ENCODE data around the gene FAM200B.

FAM200B gene

DNA sequence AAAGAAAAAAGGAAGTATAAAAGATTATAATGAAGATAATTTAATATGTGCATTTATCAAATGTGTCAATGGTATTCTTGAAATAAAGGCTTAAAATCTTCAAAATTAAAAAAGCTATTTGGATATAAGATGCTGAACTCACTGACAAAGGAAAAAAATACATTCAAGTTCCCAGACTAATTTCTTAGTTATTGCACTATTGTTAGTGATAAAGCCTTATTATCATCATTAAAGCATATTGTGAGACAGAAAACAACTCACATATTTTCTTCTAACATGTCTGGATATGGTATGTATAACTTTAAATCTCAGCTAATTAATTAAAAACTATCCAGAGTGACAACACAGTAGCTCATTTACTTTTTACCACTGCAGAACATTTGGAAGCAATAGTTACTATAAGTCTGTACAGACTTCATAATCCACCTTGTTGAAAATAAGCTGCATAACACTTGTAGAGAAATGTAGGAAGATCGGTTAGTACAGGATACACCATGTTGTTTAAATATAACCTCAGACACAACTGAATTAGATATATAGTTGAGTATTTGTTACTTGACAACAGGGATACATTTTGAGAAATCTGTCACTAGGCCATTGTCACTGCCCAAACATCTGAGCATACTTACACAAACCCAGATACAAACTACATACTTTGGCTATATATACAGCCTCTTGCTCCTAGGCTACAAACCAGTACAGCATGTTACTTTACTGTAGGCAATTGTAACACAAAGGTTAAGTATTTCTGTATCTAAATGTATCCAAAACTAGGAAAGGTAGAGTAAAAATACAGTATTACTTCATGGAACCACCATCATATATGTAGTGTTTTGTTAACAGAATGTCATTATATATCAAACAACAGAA lies 12.8 kb upstream of the FAM200B start:
- Histone ChIP-seq H3K79me2 (ENCODE audit: insufficient read depth, low read length) (peaks cover 19% of the 10 kb centered on the region), H3K9me2 (replicated peaks; ENCODE audit: low read depth, low read length) (no peaks in the 10 kb centered on the region), H3K27me3 (ENCODE audit: insufficient read depth, low read length, poor library complexity, severe bottlenecking) (no peaks in the 10 kb centered on the region), H4K20me1 (ENCODE audit: insufficient read depth, low read length, poor library complexity, severe bottlenecking) (no peaks in the 10 kb centered on the region), H3F3A (ENCODE audit: low read depth) (peaks cover 23% of the 10 kb centered on the region), H3K9ac (ENCODE audit: low read depth, low read length, poor library complexity, severe bottlenecking) (peak overlapping the region; percentile 50), H2AFZ (ENCODE audit: low read length) (peak overlapping the region; percentile 53), H3K4me1 (ENCODE audit: insufficient read depth, low read length, poor library complexity, severe bottlenecking) (peaks cover 72% of the 10 kb centered on the region), H3K36me3 (ENCODE audit: insufficient read depth, low read length) (no peaks in the 10 kb centered on the region), H3K4me3 (ENCODE audit: low read length, poor library complexity, severe bottlenecking) (no peak overlapping the region), H3K9me3 (ENCODE audit: insufficient read depth, low read depth, low read length) (no peaks in the 10 kb centered on the region), H3K4me2 (ENCODE audit: low read depth, low read length, poor library complexity, severe bottlenecking) (peak overlapping the region; percentile 70)
- TF ChIP-seq EZH2phosphoT487 (IDR thresholded peaks at IDR 0.05; ENCODE audit: borderline replicate concordance), result no peak
- TF ChIP-seq, protein P1, sequence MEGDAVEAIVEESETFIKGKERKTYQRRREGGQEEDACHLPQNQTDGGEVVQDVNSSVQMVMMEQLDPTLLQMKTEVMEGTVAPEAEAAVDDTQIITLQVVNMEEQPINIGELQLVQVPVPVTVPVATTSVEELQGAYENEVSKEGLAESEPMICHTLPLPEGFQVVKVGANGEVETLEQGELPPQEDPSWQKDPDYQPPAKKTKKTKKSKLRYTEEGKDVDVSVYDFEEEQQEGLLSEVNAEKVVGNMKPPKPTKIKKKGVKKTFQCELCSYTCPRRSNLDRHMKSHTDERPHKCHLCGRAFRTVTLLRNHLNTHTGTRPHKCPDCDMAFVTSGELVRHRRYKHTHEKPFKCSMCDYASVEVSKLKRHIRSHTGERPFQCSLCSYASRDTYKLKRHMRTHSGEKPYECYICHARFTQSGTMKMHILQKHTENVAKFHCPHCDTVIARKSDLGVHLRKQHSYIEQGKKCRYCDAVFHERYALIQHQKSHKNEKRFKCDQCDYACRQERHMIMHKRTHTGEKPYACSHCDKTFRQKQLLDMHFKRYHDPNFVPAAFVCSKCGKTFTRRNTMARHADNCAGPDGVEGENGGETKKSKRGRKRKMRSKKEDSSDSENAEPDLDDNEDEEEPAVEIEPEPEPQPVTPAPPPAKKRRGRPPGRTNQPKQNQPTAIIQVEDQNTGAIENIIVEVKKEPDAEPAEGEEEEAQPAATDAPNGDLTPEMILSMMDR (conservative IDR thresholded peaks at IDR 0.05; ENCODE audit: low read length), result no peak

DNA sequence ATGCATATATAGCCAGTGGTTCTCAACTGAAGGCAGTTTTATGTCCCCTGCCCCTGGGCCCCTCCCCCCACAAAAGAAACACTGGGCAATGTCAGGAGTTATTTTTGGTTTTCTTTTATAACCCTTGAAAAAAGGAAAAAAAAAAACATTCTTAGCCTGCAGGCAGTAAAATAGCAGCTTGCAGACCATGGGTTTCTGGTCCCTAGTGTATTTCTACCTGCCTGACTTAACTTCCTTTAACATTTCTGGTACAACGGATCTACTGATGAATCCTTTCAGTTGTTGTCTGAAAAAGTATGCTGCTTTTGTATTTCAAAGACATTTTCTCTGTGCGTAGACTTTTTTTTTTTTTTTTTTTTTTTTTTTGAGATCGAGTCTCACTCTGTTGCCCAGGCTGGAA lies 11.1 kb upstream of the FAM200B start:
- peaks cover 37% of the 10 kb centered on the region for H3K79me2 ChIP-seq (ENCODE audit: insufficient read depth, low read length)
- peaks cover 67% of the 10 kb centered on the region for H3K4me1 ChIP-seq (ENCODE audit: insufficient read depth, low read length, poor library complexity, severe bottlenecking)
- H3K9me2 ChIP-seq (replicated peaks; ENCODE audit: low read depth, low read length), result no peaks in the 10 kb centered on the region
- no peak overlapping the region for H2AFZ ChIP-seq (ENCODE audit: low read length)
- H3K27me3 ChIP-seq (ENCODE audit: insufficient read depth, low read length, poor library complexity, severe bottlenecking), result no peaks in the 10 kb centered on the region
- peak overlapping the region; percentile 62 for H3K4me3 ChIP-seq (ENCODE audit: low read length, poor library complexity, severe bottlenecking)
- H3K36me3 ChIP-seq (ENCODE audit: insufficient read depth, low read length), result no peaks in the 10 kb centered on the region
- H4K20me1 ChIP-seq (ENCODE audit: insufficient read depth, low read length, poor library complexity, severe bottlenecking), result peaks cover 3% of the 10 kb centered on the region
- peak overlapping the region; percentile 66 for H3K9ac ChIP-seq (ENCODE audit: low read depth, low read length, poor library complexity, severe bottlenecking)
- no peaks in the 10 kb centered on the region for H3K9me3 ChIP-seq (ENCODE audit: insufficient read depth, low read depth, low read length)
- H3F3A ChIP-seq (ENCODE audit: low read depth), result peaks cover 23% of the 10 kb centered on the region
- peak overlapping the region; percentile 70 for H3K4me2 ChIP-seq (ENCODE audit: low read depth, low read length, poor library complexity, severe bottlenecking)
- TF ChIP-seq, protein P1 (conservative IDR thresholded peaks at IDR 0.05; ENCODE audit: low read length), result no peak
- TF ChIP-seq EZH2phosphoT487 (IDR thresholded peaks at IDR 0.05; ENCODE audit: borderline replicate concordance), result no peak

DNA sequence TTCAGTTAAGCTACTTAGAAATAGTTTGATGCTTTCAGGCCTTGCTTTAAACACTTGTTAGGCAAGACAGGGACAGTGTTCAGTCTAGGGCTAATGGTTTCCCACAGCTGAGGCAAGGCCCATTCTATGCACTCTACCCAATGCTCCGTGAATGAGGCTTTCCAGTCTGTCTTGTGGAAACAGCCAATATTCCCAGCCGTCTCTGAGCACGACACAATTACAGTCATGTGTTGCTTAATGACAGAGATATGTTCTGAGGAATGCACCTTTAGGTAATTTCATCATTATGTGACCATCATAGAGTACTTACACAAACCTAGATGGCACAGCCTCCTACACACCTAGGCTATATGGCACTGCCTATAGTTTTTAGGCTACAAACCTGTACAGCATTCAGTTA lies 9.5 kb upstream of the FAM200B start:
- H3K9ac ChIP-seq (ENCODE audit: low read depth, low read length, poor library complexity, severe bottlenecking), result peak overlapping the region; percentile 20
- peaks cover 24% of the 10 kb centered on the region for H3F3A ChIP-seq (ENCODE audit: low read depth)
- H3K4me2 ChIP-seq (ENCODE audit: low read depth, low read length, poor library complexity, severe bottlenecking), result peak overlapping the region; percentile 70
- H4K20me1 ChIP-seq (ENCODE audit: insufficient read depth, low read length, poor library complexity, severe bottlenecking), result peaks cover 3% of the 10 kb centered on the region
- no peaks in the 10 kb centered on the region for H3K36me3 ChIP-seq (ENCODE audit: insufficient read depth, low read length)
- H3K9me2 ChIP-seq (replicated peaks; ENCODE audit: low read depth, low read length), result no peaks in the 10 kb centered on the region
- no peak overlapping the region for H2AFZ ChIP-seq (ENCODE audit: low read length)
- H3K79me2 ChIP-seq (ENCODE audit: insufficient read depth, low read length), result peaks cover 52% of the 10 kb centered on the region
- peak overlapping the region; percentile 1 for H3K4me3 ChIP-seq (ENCODE audit: low read length, poor library complexity, severe bottlenecking)
- TF ChIP-seq, protein P1 (conservative IDR thresholded peaks at IDR 0.05; ENCODE audit: low read length), result no peak
- TF ChIP-seq EZH2phosphoT487 (IDR thresholded peaks at IDR 0.05; ENCODE audit: borderline replicate concordance), result no peak
- no peaks in the 10 kb centered on the region for H3K27me3 ChIP-seq (ENCODE audit: insufficient read depth, low read length, poor library complexity, severe bottlenecking)
- H3K9me3 ChIP-seq (ENCODE audit: insufficient read depth, low read depth, low read length), result no peaks in the 10 kb centered on the region
- peaks cover 71% of the 10 kb centered on the region for H3K4me1 ChIP-seq (ENCODE audit: insufficient read depth, low read length, poor library complexity, severe bottlenecking)

Data from Loucy (cell line).